Sigmoid colon (tissue), 4 donors: Measurements from ENCODE around the gene SIN3B.

Experiments
- CTCF ChIP-seq, 4 experiments: fragments of 450-650 bp in 3 of 4; fragments of 200-600 bp in 1 of 4; IDR thresholded peaks; one replicate each; pipeline ENCODE4 v1.5.1; 2016 to 2019; ENCODE audit warnings: antibody characterized with exemption in 4 of 4, mild to moderate bottlenecking in 3 of 4, moderate library complexity in 2 of 4
- EP300 ChIP-seq, 4 donors: sonication (generic); formaldehyde crosslinking; IDR thresholded peaks; one replicate each; pipeline ENCODE4 v1.6.1; 2017; ENCODE audit warnings: antibody characterized with exemption in 4 of 4
- POLR2A ChIP-seq, 2 donors: fragments of 450-650 bp; IDR thresholded peaks; one replicate each; pipeline ENCODE4 v1.6.1; 2016; ENCODE audit warnings: antibody characterized with exemption in 2 of 2, mild to moderate bottlenecking in 2 of 2, moderate library complexity in 2 of 2

- TF ChIP-seq EP300 (IDR thresholded peaks at IDR 0.05), result no peak
- TF ChIP-seq CTCF (IDR thresholded peaks at IDR 0.05), result no peak
- TF ChIP-seq POLR2A (IDR thresholded peaks at IDR 0.05), result no peak
Observed at GRCh38 chr19:16851031-16851712, 22.0 kb downstream of the SIN3B start.
